ENCODE data around the gene BTNL8. TPM values are rescaled to one million over a fixed set of nuclear protein-coding genes. Genes with fewer than 3 reads are reported as not detected.

The BTNL8 gene, protein sequence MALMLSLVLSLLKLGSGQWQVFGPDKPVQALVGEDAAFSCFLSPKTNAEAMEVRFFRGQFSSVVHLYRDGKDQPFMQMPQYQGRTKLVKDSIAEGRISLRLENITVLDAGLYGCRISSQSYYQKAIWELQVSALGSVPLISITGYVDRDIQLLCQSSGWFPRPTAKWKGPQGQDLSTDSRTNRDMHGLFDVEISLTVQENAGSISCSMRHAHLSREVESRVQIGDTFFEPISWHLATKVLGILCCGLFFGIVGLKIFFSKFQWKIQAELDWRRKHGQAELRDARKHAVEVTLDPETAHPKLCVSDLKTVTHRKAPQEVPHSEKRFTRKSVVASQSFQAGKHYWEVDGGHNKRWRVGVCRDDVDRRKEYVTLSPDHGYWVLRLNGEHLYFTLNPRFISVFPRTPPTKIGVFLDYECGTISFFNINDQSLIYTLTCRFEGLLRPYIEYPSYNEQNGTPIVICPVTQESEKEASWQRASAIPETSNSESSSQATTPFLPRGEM
- not detected in 2 replicates for total RNA-seq

DNA sequence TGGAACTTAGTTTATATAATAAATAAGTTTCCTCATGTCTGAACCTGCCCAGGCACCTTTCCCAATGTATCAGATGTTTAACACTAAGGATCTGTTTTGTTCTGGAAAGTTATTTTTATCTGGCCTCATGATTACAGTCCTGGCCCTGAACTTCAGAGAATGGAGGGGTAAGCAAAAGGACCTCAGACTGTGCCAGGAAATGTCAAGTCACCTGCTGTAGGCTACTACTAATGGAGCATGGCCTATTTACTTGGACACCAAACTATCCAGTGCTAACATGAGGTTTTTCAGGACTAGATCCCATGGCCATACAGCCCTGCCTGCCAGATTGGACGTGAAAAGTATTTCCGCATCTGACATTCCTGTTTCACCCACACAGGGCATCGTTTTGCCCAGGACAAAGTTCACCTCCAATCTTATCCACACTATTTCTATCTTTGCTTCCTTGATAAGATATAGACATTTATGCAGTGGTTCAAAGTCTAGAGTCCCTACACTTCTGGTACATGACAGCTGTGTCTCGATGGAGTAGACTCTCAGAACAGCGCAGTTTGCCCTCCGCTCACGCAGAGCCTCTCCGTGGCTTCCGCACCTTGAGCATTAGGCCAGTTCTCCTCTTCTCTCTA, at the start of gene BTNL8:
Gene BTNL8, plus strand, starts transcription at position 539 of the 626 bp plus-strand sequence. CDS start 152 bp downstream, outside the sequence.
- intact Hi-C loops (cut with micrococcal nuclease) = no loop called here
- no peak within 1 kb of the TSS for H3K27ac Mint-ChIP-seq

DNA sequence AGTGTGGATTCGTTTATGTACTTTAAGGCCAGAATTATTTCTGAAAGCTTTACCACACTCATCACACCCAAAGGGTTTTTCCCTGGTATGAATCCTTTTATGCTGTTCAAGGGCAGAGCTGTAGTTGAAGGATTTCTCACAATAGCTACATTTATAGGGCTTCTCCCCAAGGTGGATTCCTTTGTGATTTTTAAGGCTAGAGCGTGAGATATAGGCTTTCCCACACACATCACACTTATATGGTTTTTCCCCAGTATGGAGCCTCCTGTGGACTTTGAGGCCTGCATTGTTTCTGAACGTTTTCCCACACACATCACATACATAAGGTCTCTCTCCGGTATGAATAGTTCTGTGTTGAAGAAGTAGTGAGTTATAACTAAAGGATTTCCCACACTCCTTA, 49.1 kb upstream of the BTNL8 start:
- DNase-seq (ENCODE audit: low spot score) = no peak
- Mint-ChIP-seq H3K27ac (no peak overlapping the region), H3K27me3 (ENCODE audit: insufficient read depth) (no peaks in the 10 kb centered on the region), H3K4me3 (no peak overlapping the region), H3K36me3 (ENCODE audit: low read depth) (peaks cover 81% of the 10 kb centered on the region), H3K9me3 (peaks cover 89% of the 10 kb centered on the region), H3K4me1 (ENCODE audit: low read depth) (no peaks in the 10 kb centered on the region)
- intact Hi-C loops (cut with micrococcal nuclease) = no loop called here

More for the DNA sequence above, at the start of gene BTNL8:
- no peak for DNase-seq (ENCODE audit: low spot score)
- Mint-ChIP-seq H3K4me1 (ENCODE audit: low read depth) (no peaks in the 10 kb centered on the region), H3K4me3 (no peak within 1 kb of the TSS), H3K9me3 (peaks cover 8% of the 10 kb centered on the region), H3K36me3 (ENCODE audit: low read depth) (no peaks in the 10 kb centered on the region), H3K27me3 (ENCODE audit: insufficient read depth) (peaks cover 2% of the 10 kb centered on the region)

DNA sequence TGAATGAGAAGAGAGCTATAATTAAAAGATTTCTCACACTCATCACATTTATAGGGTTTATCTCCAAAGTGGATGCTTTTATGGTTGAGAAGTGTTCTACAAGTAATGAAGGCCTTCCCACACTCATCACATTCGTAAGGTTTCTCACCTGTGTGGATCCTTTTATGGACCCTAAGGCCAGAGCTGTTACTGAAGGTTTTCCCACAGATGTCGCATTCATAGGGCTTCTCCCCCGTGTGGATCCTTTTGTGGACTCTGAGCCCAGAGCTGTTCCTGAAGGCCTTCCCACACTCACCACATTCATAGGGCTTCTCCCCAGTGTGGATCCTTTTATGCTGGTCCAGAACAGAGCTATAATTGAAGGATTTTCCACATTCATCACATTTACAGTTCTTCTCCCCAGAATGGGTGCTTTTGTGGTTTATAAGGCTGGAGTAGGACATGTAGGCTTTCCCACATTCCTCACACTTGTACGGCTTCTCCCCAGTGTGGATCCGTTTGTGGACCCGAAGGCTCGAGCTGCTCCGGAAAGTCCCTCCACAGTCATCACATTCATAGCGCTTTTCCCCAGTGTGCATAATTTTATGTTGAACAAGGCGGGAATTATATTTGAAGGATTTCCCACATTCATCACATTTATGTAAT, 48.4 kb upstream of the BTNL8 start:
- no peak overlapping the region for H3K27ac Mint-ChIP-seq
- intact Hi-C loops (cut with micrococcal nuclease) = no loop called here
- H3K4me3 Mint-ChIP-seq = no peak overlapping the region
- peaks cover 87% of the 10 kb centered on the region for H3K36me3 Mint-ChIP-seq (ENCODE audit: low read depth)
- no peaks in the 10 kb centered on the region for H3K27me3 Mint-ChIP-seq (ENCODE audit: insufficient read depth)
- no peaks in the 10 kb centered on the region for H3K4me1 Mint-ChIP-seq (ENCODE audit: low read depth)
- H3K9me3 Mint-ChIP-seq = peaks cover 89% of the 10 kb centered on the region
- DNase-seq (ENCODE audit: low spot score) = no peak

DNA sequence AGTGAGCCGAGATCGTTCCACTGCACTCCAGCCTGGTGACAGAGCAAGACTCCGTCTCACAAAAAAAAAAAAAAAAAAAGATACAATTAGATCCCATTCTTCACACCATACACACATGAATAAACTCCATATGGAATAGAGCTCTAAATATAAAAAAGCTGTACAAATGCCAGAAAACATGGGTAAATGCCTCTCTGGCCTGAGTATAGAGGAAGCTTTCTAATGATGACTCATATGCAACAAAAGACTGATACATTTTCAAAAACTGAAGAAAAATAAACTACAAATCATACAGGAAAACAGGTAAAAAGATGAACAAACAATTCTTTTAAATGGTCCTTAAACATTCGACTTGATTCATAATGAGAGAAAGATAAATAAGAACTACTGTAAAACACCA, 46.5 kb upstream of the BTNL8 start:
- Mint-ChIP-seq H3K4me3 (no peak overlapping the region), H3K36me3 (ENCODE audit: low read depth) (peaks cover 81% of the 10 kb centered on the region), H3K27me3 (ENCODE audit: insufficient read depth) (no peaks in the 10 kb centered on the region), H3K4me1 (ENCODE audit: low read depth) (no peaks in the 10 kb centered on the region), H3K27ac (no peak overlapping the region), H3K9me3 (peaks cover 72% of the 10 kb centered on the region)
- DNase-seq (ENCODE audit: low spot score) = no peak
- intact Hi-C loops (cut with micrococcal nuclease) = no loop called here

DNA sequence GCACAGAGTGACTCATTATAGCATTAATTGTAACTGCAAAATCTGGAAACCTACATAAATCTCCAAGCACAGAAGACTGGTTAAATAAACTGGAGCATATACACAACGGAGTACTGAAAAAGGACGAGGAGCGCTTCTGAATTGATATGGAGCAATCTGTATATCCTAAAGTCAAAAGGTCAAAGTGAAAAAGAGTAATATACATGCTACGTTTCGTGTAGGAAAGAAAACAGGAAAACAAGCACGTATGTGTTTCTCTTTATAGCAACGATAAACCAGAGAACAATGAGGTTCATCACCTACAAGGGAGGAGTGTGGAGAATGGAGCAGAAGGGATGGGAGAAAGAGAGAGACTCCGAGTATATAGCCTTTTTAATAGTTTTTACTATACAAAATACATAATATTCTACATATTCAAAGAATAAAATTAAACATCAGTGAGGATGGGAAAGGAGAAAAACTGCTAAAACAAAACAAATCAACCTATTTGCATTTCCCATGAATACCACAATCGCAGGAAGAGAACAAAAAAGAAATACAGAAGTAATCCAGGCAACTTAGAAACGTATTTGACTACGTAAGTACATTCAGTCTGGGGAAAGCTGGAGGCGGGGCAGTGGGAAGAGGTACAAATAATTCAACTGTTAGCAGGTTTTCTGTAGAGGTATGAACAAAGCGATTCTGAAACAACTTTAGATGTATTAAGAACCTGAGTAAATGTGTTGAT, 45.7 kb upstream of the BTNL8 start:
- no peaks in the 10 kb centered on the region for H3K27me3 Mint-ChIP-seq (ENCODE audit: insufficient read depth)
- no peak overlapping the region for H3K4me3 Mint-ChIP-seq
- H3K4me1 Mint-ChIP-seq (ENCODE audit: low read depth) = no peaks in the 10 kb centered on the region
- H3K9me3 Mint-ChIP-seq = peaks cover 64% of the 10 kb centered on the region
- no peak overlapping the region for H3K27ac Mint-ChIP-seq
- intact Hi-C loops (cut with micrococcal nuclease) = no loop called here
- peaks cover 73% of the 10 kb centered on the region for H3K36me3 Mint-ChIP-seq (ENCODE audit: low read depth)
- no peak for DNase-seq (ENCODE audit: low spot score)

DNA sequence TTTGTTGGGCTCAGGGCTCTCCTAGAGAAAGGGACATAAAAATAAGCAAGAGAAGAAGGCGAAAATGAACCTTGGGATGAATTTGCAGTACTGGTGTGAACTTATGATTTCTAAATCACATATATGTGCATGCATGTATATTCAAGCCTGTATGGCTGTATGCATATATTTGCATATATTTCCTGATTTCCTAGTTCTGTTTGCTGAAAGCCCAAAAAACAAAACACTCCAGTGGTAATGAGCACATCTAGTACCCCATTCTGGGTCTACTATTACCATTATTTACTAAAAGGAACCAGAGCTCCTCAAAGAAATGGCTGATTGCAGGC, 45.1 kb upstream of the BTNL8 start:
- Mint-ChIP-seq H3K27me3 (ENCODE audit: insufficient read depth) (no peaks in the 10 kb centered on the region), H3K4me1 (ENCODE audit: low read depth) (no peaks in the 10 kb centered on the region)

DNA sequence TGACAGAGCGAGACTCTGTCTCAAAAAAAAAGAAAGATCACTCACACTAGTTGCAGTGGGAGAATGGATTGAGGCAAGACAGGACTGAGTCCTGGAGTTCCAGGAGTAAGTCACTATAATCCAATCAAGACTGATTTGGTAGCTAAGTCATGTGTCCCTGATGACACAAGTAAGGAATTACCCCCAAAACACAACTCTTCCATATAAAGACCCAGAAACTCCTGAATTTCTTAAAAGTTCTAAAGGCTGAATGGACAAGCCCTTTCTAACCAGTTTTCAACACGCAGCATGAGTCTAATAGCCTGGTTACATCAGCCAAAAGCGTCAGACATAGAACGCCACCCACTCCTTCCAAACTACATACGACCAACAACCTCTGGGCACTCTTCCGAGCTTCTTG, 40.4 kb upstream of the BTNL8 start:
- H3K9me3 Mint-ChIP-seq = peaks cover 13% of the 10 kb centered on the region
- no peak overlapping the region for H3K4me3 Mint-ChIP-seq
- intact Hi-C loops (cut with micrococcal nuclease) = no loop called here
- peaks cover 18% of the 10 kb centered on the region for H3K4me1 Mint-ChIP-seq (ENCODE audit: low read depth)
- no peak overlapping the region for H3K27ac Mint-ChIP-seq
- no peak for DNase-seq (ENCODE audit: low spot score)
- H3K27me3 Mint-ChIP-seq (ENCODE audit: insufficient read depth) = no peaks in the 10 kb centered on the region
- peaks cover 37% of the 10 kb centered on the region for H3K36me3 Mint-ChIP-seq (ENCODE audit: low read depth)

More for the DNA sequence above, 45.1 kb upstream of the BTNL8 start:
- Mint-ChIP-seq H3K36me3 (ENCODE audit: low read depth) (peaks cover 73% of the 10 kb centered on the region), H3K4me3 (no peak overlapping the region), H3K27ac (no peak overlapping the region), H3K9me3 (peaks cover 58% of the 10 kb centered on the region)
- intact Hi-C loops (cut with micrococcal nuclease) = no loop called here
- no peak for DNase-seq (ENCODE audit: low spot score)

DNA sequence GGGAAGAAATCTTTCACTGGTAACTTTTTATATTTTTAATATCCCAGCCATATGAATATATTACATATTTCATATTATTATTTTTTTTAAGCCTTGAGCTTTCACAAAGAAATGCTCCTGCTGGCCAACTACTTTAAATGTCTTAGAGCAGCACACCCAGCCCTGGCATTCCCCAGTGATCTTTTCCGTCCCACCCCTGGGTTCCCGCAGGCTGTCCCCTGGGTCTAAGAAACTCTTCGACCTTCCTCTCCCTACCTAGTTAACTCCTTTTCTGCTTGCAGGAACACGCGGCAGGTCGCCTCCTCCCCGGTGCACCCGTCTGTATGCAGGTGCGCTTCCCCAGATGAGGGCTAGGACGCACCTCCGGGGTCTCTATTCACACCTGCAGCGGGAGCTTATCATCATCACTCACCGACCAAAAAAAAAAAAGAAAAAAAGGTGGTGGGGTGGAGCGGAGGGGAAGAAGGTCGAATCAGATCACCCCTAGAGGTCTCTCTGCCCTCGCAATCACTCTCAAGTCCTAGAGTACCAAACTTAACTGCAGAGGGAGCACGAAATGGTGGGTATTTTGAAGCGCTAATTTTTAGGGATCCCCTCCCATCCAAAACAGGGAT, 38.6 kb upstream of the BTNL8 start:
- intact Hi-C loops (cut with micrococcal nuclease) = loop anchor here (1.0 to 5.0 kb wide), 5 partner anchors 28 to 402 kb away; partner anchors contain the start of genes TRIM41 and TRIM52
- H3K4me1 Mint-ChIP-seq (ENCODE audit: low read depth) = peaks cover 18% of the 10 kb centered on the region
- H3K27ac Mint-ChIP-seq = peak overlapping the region; percentile 91
- no peaks in the 10 kb centered on the region for H3K27me3 Mint-ChIP-seq (ENCODE audit: insufficient read depth)
- DNase-seq (ENCODE audit: low spot score) = peak; percentile 47
- peaks cover 23% of the 10 kb centered on the region for H3K36me3 Mint-ChIP-seq (ENCODE audit: low read depth)
- peak overlapping the region; percentile 90 for H3K4me3 Mint-ChIP-seq
- H3K9me3 Mint-ChIP-seq = no peaks in the 10 kb centered on the region

DNA sequence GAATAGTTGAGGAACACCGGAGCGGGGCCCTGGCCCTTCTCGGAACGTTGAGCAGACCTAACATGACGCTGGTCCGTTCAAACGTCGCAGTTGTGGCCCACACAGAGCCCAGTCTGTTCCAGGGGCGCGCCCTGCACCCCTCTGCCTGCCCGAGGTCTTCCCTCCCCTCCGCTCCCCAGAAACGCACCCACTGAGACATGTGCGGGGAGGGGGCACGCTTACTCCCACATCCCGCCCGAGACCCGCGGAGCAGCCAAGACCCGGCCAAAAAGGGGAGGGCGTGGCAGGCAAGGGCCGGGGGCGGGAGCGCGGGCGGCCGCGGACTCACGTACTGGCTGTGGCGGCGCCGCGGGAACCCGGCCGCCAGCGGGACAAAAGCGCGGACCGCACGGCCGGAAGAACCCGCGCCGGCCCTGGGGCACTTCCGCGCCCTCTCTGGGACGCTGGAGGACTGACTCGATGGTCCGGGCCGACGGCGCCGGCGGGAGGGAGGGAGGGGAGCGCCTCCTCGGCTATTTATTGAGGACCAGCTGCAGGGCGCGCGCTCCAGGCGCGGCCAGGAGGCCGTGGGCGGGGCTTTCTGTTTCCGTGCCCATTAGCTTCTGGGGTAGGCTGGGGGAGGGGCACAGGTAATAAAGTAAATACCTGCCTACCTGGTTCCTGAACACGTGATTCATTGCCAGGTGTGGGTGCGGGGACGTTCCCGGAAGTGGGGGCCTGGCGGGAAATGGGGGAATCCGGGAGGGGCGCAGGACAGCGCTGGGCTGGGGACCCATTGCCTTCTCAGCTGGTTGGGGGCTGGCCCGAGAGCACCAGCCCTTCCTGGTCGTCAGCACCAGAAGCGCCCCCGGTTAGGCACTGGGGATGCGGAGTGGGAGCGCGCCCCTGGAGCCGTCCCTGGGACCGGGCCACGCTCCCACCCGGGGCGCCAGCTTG, 37.8 kb upstream of the BTNL8 start, which contains the start of gene ZFP62:
Gene ZFP62, minus strand, starts transcription at position 390 of the 936 bp plus-strand sequence. Its CDS starts 57 bp downstream, at position 333.
- intact Hi-C loops (cut with micrococcal nuclease) = loop anchor here (1.0 to 5.0 kb wide), 6 partner anchors 29 to 401 kb away; partner anchors contain the start of genes TRIM41 and TRIM52
- DNase-seq (ENCODE audit: low spot score) = peak; percentile 82
- Mint-ChIP-seq H3K4me3 (peak within 1 kb of the TSS; percentile 90), H3K27ac (peak within 1 kb of the TSS; percentile 91), H3K36me3 (ENCODE audit: low read depth) (peaks cover 15% of the 10 kb centered on the region), H3K4me1 (ENCODE audit: low read depth) (peaks cover 18% of the 10 kb centered on the region), H3K27me3 (ENCODE audit: insufficient read depth) (peaks cover 4% of the 10 kb centered on the region), H3K9me3 (no peaks in the 10 kb centered on the region)

DNA sequence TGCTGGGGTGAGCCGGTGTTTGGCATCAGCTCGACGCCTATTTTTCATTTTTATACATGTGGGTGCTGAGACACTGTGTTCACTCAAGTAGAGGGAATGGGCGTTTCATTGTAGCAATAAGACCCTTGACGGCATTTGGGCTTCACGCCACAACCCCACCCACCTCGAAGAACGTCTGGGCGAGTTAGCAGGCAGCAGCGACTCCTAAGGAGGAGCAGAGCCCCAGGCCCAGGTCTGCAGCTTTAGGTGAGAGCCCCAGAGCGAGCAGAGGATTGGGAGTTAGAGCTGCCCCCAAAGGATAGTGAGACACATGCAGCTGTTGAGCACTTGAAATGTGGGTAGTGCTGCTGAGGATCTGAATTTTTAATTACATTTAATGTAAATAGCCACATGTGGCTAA, 36.3 kb upstream of the BTNL8 start:
- intact Hi-C loops (cut with micrococcal nuclease) = loop anchor here (5.0 kb wide), 1 partner anchor 400 kb away; the partner anchor contains the start of gene TRIM52
- peaks cover 10% of the 10 kb centered on the region for H3K36me3 Mint-ChIP-seq (ENCODE audit: low read depth)
- H3K27ac Mint-ChIP-seq = no peak overlapping the region
- DNase-seq (ENCODE audit: low spot score) = no peak
- peaks cover 18% of the 10 kb centered on the region for H3K4me1 Mint-ChIP-seq (ENCODE audit: low read depth)
- no peaks in the 10 kb centered on the region for H3K9me3 Mint-ChIP-seq
- H3K27me3 Mint-ChIP-seq (ENCODE audit: insufficient read depth) = peaks cover 11% of the 10 kb centered on the region
- no peak overlapping the region for H3K4me3 Mint-ChIP-seq

DNA sequence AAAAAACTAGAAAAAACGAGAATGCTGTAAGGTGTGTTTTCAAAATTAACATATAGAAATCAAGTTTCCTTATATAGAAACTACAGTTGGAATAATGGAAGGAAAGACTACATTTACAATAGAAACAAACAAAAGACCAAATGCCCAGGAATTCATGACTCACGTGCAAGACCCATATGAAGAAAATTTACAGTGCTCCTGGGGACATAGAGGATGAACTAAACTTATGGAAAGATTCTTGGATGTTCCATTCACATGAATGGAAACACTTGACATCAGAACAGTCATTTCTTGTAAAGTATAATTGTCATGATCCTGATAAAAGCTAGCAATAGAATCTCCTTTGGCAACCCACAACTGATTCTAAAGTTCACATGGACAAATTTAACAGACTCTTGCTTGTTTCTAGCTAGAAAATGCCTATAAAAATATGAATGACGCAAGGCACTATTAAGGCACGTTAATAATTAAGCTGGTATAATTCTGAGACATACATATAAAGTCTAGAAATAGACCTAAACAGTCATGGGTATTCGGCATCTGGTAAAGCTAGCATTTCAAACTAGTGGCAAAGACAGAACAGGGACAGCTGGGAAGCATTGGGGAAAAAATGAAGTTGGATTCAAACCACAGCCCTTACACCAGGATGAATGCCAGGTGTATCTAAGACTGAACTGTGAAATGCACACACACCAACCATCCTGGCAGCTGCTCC, 32.8 kb upstream of the BTNL8 start:
- H3K9me3 Mint-ChIP-seq = no peaks in the 10 kb centered on the region
- DNase-seq (ENCODE audit: low spot score) = no peak
- H3K4me3 Mint-ChIP-seq = no peak overlapping the region
- peaks cover 17% of the 10 kb centered on the region for H3K27me3 Mint-ChIP-seq (ENCODE audit: insufficient read depth)
- no peaks in the 10 kb centered on the region for H3K36me3 Mint-ChIP-seq (ENCODE audit: low read depth)
- no peak overlapping the region for H3K27ac Mint-ChIP-seq
- intact Hi-C loops (cut with micrococcal nuclease) = no loop called here
- peaks cover 6% of the 10 kb centered on the region for H3K4me1 Mint-ChIP-seq (ENCODE audit: low read depth)

Measured in activated T-helper 1 cell treated with anti-CD3 and anti-CD28 coated beads, Interleukin-12 subunit alpha, Interleukin-12 subunit beta, Interleukin-2, Interleukin-4 antibody, amounts not matched to agents 30 ng/mL and 10 ng/mL and 1 ng/mL, durations not matched to agents 14 hours and 24 hours and 36 hours (primary cell).